CD14-positive monocyte (primary cell): ENCODE measurements around the gene PPP1R2. TPM values are rescaled to one million over a fixed set of nuclear protein-coding genes. Genes with fewer than 3 reads are reported as not detected.
"Not testable (repeated sequence)": the region's sequence is repeated elsewhere in the genome, so short reads cannot be mapped to it uniquely, and the experiment has no call there.

Experiments
- DNase-seq, 3 donors: peaks; one replicate each; pipeline ENCODE4 v3.0.0-alpha.2; 2011 to 2022
- H2AFZ ChIP-seq: 2 replicates; pipeline ENCODE4 v1.6.0; 2012; ENCODE audit warnings: mild to moderate bottlenecking, low read depth, low read length, inconsistent platforms; ENCODE audit not compliant: insufficient read depth, poor library complexity, severe bottlenecking
- H3K27ac ChIP-seq, 2 donors: 1 replicate in 1 of 2; 2 replicates in 1 of 2; pipeline ENCODE4 v1.5.1; 2012 to 2013; ENCODE audit warnings: low read length in 2 of 2, control low read depth in 1 of 2, inconsistent platforms in 1 of 2, low read depth in 1 of 2, mild to moderate bottlenecking in 1 of 2
- H3K27me3 ChIP-seq, 2 donors: one replicate each; pipeline versions ENCODE4 v1.6.0 to v1.6.1; 2011 to 2013; ENCODE audit warnings: low read length in 2 of 2; ENCODE audit not compliant: control insufficient read depth in 2 of 2, insufficient read depth in 2 of 2
- H3K36me3 ChIP-seq, 2 donors: replicated peaks in 1 of 2; 1 replicate in 1 of 2; 2 replicates in 1 of 2; pipeline versions ENCODE4 v1.5.1 to v1.6.1; 2012 to 2013; ENCODE audit warnings: low read length in 2 of 2, control low read depth in 1 of 2, inconsistent platforms in 1 of 2, mild to moderate bottlenecking in 1 of 2; ENCODE audit not compliant: insufficient read depth in 2 of 2, control insufficient read depth in 1 of 2
- H3K4me1 ChIP-seq, 2 donors: 1 replicate in 1 of 2; 2 replicates in 1 of 2; pipeline versions ENCODE4 v1.5.1 to v1.6.1; 2012 to 2013; ENCODE audit warnings: low read length in 2 of 2, control low read depth in 1 of 2, inconsistent platforms in 1 of 2, mild to moderate bottlenecking in 1 of 2, moderate library complexity in 1 of 2; ENCODE audit not compliant: insufficient read depth in 2 of 2, control insufficient read depth in 1 of 2
- H3K4me2 ChIP-seq: replicated peaks from 2 replicates; pipeline ENCODE3; 2012; ENCODE audit warnings: low read length, moderate library complexity, mild to moderate bottlenecking; ENCODE audit not compliant: poor library complexity, severe bottlenecking; ENCODE audit errors: extremely low read depth
- H3K4me3 ChIP-seq, 3 experiments: fragments of 200-600 bp in 1 of 3; sonication (generic) in 1 of 3; replicated peaks in 1 of 3; 1 replicate in 2 of 3; 2 replicates in 1 of 3; pipeline ENCODE4 v1.5.1; 2011 to 2013; ENCODE audit warnings: low read length in 3 of 3, mild to moderate bottlenecking in 3 of 3, control low read depth in 2 of 3, low read depth in 2 of 3, inconsistent platforms in 1 of 3, moderate library complexity in 1 of 3
- H3K79me2 ChIP-seq: 2 replicates; pipeline ENCODE4 v1.6.0; 2012; ENCODE audit warnings: mild to moderate bottlenecking, control low read depth, inconsistent platforms, low read length, moderate library complexity; ENCODE audit not compliant: insufficient read depth
- H3K9ac ChIP-seq: 2 replicates; pipeline ENCODE4 v1.6.0; 2017; ENCODE audit warnings: low read length, mild to moderate bottlenecking; ENCODE audit not compliant: insufficient read depth, poor library complexity, severe bottlenecking
- H3K9me3 ChIP-seq, 2 donors: replicated peaks in 1 of 2; 1 replicate in 1 of 2; 2 replicates in 1 of 2; pipeline versions ENCODE4 v1.5.1 to v1.6.1; 2012 to 2013; ENCODE audit warnings: low read length in 2 of 2, control low read depth in 1 of 2; ENCODE audit not compliant: control insufficient read depth in 1 of 2, insufficient read depth in 1 of 2
- H4K20me1 ChIP-seq: 2 replicates; pipeline ENCODE4 v1.6.0; 2012; ENCODE audit warnings: mild to moderate bottlenecking, low read length, control low read depth, moderate library complexity; ENCODE audit not compliant: insufficient read depth
- H3K27ac Mint-ChIP-seq, 7 donors: one replicate each; pipeline ENCODE4 v1.8.0; 2020; ENCODE audit warnings: mild to moderate bottlenecking in 7 of 7, mixed read lengths in 7 of 7, moderate library complexity in 6 of 7, inconsistent platforms in 2 of 7
- H3K27me3 Mint-ChIP-seq, 3 donors: one replicate each; pipeline ENCODE4 v1.8.0; 2021 to 2022; ENCODE audit warnings: low read depth in 3 of 3, mild to moderate bottlenecking in 3 of 3, mixed read lengths in 3 of 3, moderate library complexity in 3 of 3, inconsistent platforms in 1 of 3
- H3K36me3 Mint-ChIP-seq, 2 donors: one replicate each; pipeline ENCODE4 v1.8.0; 2020; ENCODE audit warnings: mixed read lengths in 2 of 2, inconsistent platforms in 1 of 2, mild to moderate bottlenecking in 1 of 2
- H3K4me1 Mint-ChIP-seq: one replicate; pipeline ENCODE4 v1.8.0; 2020; ENCODE audit warnings: mild to moderate bottlenecking, mixed read lengths
- H3K4me3 Mint-ChIP-seq, 2 donors: one replicate each; pipeline ENCODE4 v1.8.0; 2020; ENCODE audit warnings: mild to moderate bottlenecking in 2 of 2, mixed read lengths in 2 of 2, moderate library complexity in 1 of 2
- H3K9me3 Mint-ChIP-seq, 7 donors: one replicate each; pipeline ENCODE4 v1.8.0; 2020 to 2022; ENCODE audit warnings: mixed read lengths in 7 of 7, mild to moderate bottlenecking in 6 of 7, moderate library complexity in 6 of 7, inconsistent platforms in 2 of 7
- CTCF ChIP-seq: fragments of 200-600 bp; IDR thresholded peaks from one replicate; pipeline ENCODE4 v1.8.0; 2022; ENCODE audit warnings: antibody characterized with exemption, mild to moderate bottlenecking
- WGBS: methylation state at CpG from one replicate; pipeline ENCODE4 v1.1.5; 2013; ENCODE audit warnings: missing lambda C conversion rate; ENCODE audit not compliant: insufficient coverage; 5-methylcytosine and 5-hydroxymethylcytosine counted together
- intact Hi-C, 2 donors: fragments of 100-400 bp; cut with micrococcal nuclease; formaldehyde crosslinking; loops; one replicate each; pipeline versions ENCODE4 v1.15.0 to v1.15.1; 2023
- polyA plus RNA-seq, 3 donors: library from polyadenylated mRNA; depleted of rRNA in 1 of 3; unstranded in 2 of 3; stranded (reverse) in 1 of 3; fragments of 300-500 nt in 2 of 3; fragments of >200 nt in 1 of 3; fragmentation: Illumina TruSeq in 2 of 3; gene quantifications; 1 replicate in 2 of 3; 2 replicates in 1 of 3; pipeline ENCODE4 v1.2.3, GENCODE V29; 2012 to 2021

The PPP1R2 gene
- polyA plus RNA-seq, 3 donors, result 21.0 to 121 (median 118) TPM

DNA sequence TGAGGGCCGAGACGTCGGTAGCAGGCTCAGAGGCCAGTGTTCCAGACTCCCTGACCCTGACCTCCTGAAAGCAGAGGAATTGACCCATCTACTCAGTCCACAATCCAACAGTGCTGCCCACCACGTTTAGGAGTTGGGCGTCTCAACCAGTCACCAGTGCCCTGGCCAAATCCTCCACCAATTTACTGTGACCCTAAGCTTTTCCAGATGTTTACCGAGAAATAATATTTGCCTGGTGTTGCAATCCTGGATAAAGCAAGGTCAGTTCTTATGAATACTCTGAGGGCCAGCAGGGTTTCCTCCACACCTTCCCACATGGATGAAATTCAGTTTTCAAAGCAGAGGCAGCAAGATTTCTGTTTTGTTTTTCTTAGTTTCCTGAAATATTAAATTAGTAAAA is 48.1 kb upstream of the PPP1R2 start:
- no peak overlapping the region for H3K27ac Mint-ChIP-seq
- peaks cover 0 to 16% (median 6%) of the 10 kb centered on the region in 7 donors for H3K9me3 Mint-ChIP-seq
- H3K27me3 Mint-ChIP-seq, result peaks cover 5 to 24% (median 8%) of the 10 kb centered on the region in 3 donors
- Histone ChIP-seq H3K4me2 (no peak overlapping the region), H3K27ac (no peak overlapping the region), H3K9me3 (peaks cover 12 to 22% of the 10 kb centered on the region in 2 donors), H3K9ac (no peak overlapping the region), H3K4me3 (no peak overlapping the region), H3K36me3 (no peaks in the 10 kb centered on the region), H2AFZ (no peak overlapping the region), H4K20me1 (no peaks in the 10 kb centered on the region), H3K4me1 (peaks cover 13 to 15% of the 10 kb centered on the region in 2 donors), H3K27me3 (peaks cover 19 to 21% of the 10 kb centered on the region in 2 donors), H3K79me2 (no peaks in the 10 kb centered on the region)
- H3K36me3 Mint-ChIP-seq, result no peaks in the 10 kb centered on the region
- intact Hi-C loops, result no loop called here
- no peak overlapping the region for H3K4me3 Mint-ChIP-seq
- DNase-seq, result no peak
- no peak for TF ChIP-seq CTCF
- H3K4me1 Mint-ChIP-seq, result peaks cover 4% of the 10 kb centered on the region
- 84% methylated on average over 5 of the region's 6 CpGs for WGBS

DNA sequence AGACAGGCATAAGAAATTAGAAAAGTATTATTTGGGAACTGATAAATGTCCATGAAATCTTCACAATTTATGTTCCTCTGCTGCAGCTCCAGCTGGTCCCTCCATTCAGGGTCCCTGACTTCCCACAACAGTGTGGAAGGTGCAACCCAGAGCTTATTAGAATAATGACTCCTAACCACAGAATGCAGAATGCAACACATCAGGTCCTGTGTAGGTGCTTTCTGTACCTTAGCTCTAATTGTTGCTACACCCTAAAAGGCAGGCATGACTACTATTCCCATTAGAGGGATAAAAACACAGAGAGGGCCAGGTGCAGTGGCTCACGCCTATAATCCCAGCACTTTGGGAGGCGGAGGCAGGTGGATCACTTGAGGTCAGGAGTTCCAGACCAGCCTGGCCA is 47.3 kb upstream of the PPP1R2 start:
- H3K36me3 Mint-ChIP-seq, H3K4me2 ChIP-seq, H3K4me3 ChIP-seq, DNase-seq, H3K4me1 Mint-ChIP-seq, H3K27ac ChIP-seq, H3K9ac ChIP-seq, H3K27ac Mint-ChIP-seq, intact Hi-C loops, H3K36me3 ChIP-seq, H3K79me2 ChIP-seq, H2AFZ ChIP-seq, H3K4me3 Mint-ChIP-seq, H4K20me1 ChIP-seq: not testable (repeated sequence)
- H3K4me1 ChIP-seq, result peaks cover 13 to 15% of the 10 kb centered on the region in 2 donors
- Mint-ChIP-seq H3K9me3 (peaks cover 0 to 14% (median 6%) of the 10 kb centered on the region in 7 donors), H3K27me3 (peaks cover 13 to 32% (median 16%) of the 10 kb centered on the region in 3 donors)
- peaks cover 12 to 22% of the 10 kb centered on the region in 2 donors for H3K9me3 ChIP-seq
- WGBS, result 94% methylated on average over 2 of the region's 2 CpGs
- peaks cover 25% of the 10 kb centered on the region in 2 donors for H3K27me3 ChIP-seq

GRCh38 chr3:195589796-195590195 is 46.7 kb upstream of the PPP1R2 start:
- peaks cover 18 to 32% (median 19%) of the 10 kb centered on the region in 3 donors for H3K27me3 Mint-ChIP-seq
- peaks cover 0 to 14% (median 6%) of the 10 kb centered on the region in 7 donors for H3K9me3 Mint-ChIP-seq
- peaks cover 29 to 30% of the 10 kb centered on the region in 2 donors for H3K27me3 ChIP-seq
- H3K9ac ChIP-seq, DNase-seq, intact Hi-C loops, H3K79me2 ChIP-seq, H4K20me1 ChIP-seq, H3K4me2 ChIP-seq, H2AFZ ChIP-seq, H3K27ac Mint-ChIP-seq, H3K4me1 Mint-ChIP-seq, H3K36me3 Mint-ChIP-seq, H3K36me3 ChIP-seq, H3K27ac ChIP-seq, H3K4me3 ChIP-seq, H3K4me3 Mint-ChIP-seq: not testable (repeated sequence)
- H3K4me1 ChIP-seq, result peaks cover 13 to 15% of the 10 kb centered on the region in 2 donors
- WGBS, result 70% methylated on average over 4 of the region's 6 CpGs
- H3K9me3 ChIP-seq, result peaks cover 12 to 22% of the 10 kb centered on the region in 2 donors
